ENCODE measurements around the gene UNC5C.

- TF ChIP-seq POLR2AphosphoS5 (IDR thresholded peaks at IDR 0.05), result no peak
- TF ChIP-seq CTCF (IDR thresholded peaks at IDR 0.05), result peak in 1 of 2 donors; percentile 21
Observed at GRCh38 chr4:95155759-95156451, 392.9 kb downstream of the UNC5C start.
